ENCODE results near the gene APLP2.

DNA sequence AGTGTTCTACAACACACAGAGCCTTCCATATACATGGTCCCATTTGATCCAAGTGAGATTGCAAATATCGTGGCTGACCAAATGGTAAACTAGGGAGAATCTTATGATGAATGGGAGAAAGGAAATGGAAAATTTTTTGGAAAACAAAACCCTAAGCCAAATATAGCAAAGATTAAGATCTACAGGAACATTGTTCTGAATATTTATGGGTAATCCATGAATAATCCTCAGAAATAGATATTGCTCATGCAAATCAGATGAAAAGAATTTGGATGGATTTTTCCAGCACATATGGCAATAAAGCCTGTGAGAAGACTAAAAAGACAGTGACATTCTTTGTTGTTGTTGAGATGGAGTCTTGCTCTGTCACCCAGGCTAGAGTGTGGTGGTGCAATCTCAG is 45.3 kb upstream of the APLP2 start:
- TF ChIP-seq CTCF (conservative IDR thresholded peaks at IDR 0.05; ENCODE audit: low read depth in 2 of 2), result no peak
- TF ChIP-seq POLR2AphosphoS5 (IDR thresholded peaks at IDR 0.05; ENCODE audit: low read depth), result no peak
- TF ChIP-seq EZH2 (IDR thresholded peaks at IDR 0.05; ENCODE audit: low read depth, unreplicated experiment), result no peak
- TF ChIP-seq EZH2phosphoT487 (IDR thresholded peaks at IDR 0.05; ENCODE audit: unreplicated experiment), result no peak
- no peak for TF ChIP-seq STAT1 (IDR thresholded peaks at IDR 0.05; ENCODE audit: unreplicated experiment)
- TF ChIP-seq REST (IDR thresholded peaks at IDR 0.05; ENCODE audit: unreplicated experiment), result no peak
- no peak for TF ChIP-seq NANOG (IDR thresholded peaks at IDR 0.05; ENCODE audit: borderline replicate concordance)
- no peak for TF ChIP-seq CREB1 (CRISPR knock-in tag; IDR thresholded peaks at IDR 0.05; ENCODE audit: low read depth)
- TF ChIP-seq JUNB (IDR thresholded peaks at IDR 0.05; ENCODE audit: unreplicated experiment), result no peak

Measured in GM23338 (cell line).